DMS53 treated with DMSO at 0.1 percent for 48 hours (cell line): ENCODE data around the gene BCKDHA.
"Not testable (repeated sequence)": the region's sequence is repeated elsewhere in the genome, so short reads cannot be mapped to it uniquely, and the experiment has no call there.

Source experiments
- DNase-seq: peaks from one replicate; lab custom pipeline; 2025; ENCODE audit not compliant: unreplicated experiment; lab: John Stamatoyannopoulos, UW

BCKDHA gene

DNA sequence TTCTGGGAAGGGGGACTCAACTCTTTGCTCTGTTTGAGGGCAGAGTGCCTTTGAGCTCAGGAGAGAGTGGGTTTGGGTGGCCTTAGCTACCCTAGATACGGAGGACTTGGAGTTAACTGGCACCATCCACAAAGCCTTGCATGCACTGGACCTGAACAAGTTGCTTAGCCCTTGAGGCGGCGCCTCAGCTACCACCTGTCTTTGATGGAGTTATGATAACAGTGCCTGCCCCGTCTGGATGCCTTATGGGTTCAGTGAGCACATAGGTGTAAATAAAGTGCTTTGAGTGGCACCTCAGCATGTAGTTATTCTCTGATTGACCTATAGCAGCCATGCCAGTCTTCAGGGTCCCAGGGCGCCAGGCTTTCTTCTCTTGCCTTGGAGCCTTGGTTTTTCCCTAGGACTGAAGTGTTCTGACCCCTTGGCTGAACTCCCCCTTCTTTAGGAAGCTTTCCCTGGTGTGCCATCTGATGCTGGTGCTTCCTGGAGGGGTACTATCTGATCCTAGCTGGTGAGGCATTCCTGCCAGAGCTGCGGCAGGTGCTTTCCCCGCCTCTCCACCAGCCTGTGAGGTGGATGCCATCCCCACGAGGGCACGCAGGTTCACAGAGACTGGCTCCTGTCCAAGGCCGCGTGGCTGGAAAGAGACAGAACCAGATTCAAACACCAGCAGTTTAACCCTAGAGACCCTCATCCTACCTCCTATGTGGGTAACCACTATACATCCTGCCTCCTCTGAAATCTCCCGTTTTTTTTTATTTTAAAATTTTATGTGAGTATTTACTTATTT lies 5.8 kb downstream of the BCKDHA start:
- DNase-seq, result peak; percentile 88

DNA sequence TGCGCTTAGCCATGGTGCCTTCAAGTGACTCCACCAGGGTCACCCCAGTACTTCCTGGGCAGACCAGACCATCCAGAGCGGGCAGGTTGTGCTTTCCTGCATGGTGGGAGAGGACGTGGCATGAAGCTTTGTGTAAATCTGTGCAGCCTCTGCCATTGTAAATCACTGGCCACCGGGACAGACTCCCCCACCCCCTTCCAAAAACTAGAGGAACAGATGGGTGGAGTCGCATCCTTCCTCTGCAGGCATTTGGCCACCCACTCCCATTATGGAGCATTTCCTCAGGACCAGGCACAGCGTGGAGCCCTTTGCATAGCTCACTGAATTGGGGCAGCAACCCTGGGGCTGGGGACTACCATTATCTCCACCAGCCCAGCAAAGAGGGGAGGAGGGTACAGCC lies 8.2 kb downstream of the BCKDHA start:
- DNase-seq, result no peak

DNA sequence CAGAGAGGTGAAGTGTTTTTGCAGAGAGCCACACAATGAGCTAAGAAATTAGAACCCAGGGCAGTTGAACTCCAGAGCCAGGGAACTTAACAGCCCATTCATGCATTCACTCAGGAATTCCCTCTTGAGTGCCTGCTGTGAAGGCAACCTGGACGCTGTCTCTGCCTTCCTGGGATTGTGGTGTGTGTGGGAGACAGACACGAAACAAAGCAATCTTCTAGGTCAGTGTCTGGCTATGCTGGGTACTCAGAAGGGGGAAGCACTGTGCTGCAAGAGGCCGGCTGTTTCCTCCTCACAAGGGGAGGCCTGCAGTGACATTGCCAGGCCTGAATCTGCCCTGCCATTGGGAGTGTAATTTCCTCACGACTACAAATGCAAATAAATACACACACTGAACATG lies 9.7 kb downstream of the BCKDHA start:
- DNase-seq, result peak; percentile 58

GRCh38 chr19:41408256-41408655 lies 10.6 kb downstream of the BCKDHA start:
- no peak for DNase-seq

DNA sequence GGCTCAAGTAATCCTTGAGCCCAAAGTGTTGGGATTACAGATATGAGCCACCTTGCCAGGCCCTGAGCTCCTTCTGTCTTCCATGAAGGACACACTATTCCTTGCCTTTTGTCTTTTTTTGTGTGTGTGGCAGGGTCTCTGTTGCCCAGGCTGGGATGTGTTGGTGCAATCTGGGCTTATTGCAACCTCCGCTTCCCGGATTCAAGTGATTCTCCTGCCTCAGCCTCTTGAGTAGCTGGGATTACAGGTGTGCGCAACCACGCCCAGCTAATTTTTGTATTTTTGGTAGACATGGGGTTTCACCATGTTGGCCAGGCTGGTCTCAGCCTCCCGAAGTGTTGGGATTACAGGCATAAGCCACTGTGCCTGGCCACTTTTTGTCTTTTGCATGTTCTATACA lies 11.2 kb downstream of the BCKDHA start:
- not testable (repeated sequence) for DNase-seq

DNA sequence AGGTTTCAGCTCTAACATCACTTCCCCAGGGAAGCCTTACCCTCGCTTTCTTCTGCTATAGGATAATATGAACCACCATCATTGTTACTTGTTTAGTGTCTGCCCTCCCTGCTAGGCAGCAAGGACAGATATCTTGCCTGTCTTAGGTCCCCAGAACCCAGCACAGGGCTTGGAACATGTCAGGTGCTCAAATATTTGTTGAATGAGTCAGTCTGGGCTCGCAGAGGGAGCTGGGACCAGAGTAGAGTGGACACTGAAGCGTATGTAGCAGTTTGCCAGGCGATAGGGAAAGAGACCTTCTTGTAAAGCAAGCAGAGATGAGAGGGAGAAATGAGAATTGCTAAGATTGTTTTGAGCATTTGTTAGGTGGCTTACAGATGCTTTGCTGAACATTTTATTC lies 11.7 kb downstream of the BCKDHA start:
- DNase-seq, result peak; percentile 97

GRCh38 chr19:41410336-41411054 lies 12.9 kb downstream of the BCKDHA start:
- no peak for DNase-seq

- DNase-seq, result no peak
Measured at GRCh38 chr19:41411100-41411967, 13.7 kb downstream of the BCKDHA start.

- DNase-seq, result no peak
Measured at GRCh38 chr19:41411968-41412265, 14.3 kb downstream of the BCKDHA start.

DNA sequence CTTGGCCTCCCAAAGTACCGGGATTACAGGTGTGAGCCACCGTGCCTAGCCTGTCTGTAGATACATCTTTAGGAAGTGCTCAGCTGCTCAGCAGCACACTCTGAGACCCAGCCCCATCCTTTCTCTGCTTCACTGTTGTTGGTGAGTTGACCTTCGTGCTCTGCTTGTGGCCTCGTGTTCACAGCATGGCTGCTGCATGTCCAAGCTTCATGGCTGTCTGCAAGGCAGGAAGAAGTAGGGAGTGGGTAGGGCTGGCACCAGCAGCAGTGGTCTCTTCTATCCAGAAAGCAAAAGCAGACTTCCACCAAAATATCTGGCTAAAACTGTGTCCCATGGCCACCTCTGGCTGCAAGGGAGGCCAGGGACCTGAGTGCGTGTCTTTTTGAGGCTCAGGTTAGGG lies 15.3 kb downstream of the BCKDHA start:
- no peak for DNase-seq

- no peak for DNase-seq
Measured at GRCh38 chr19:41413947-41414346, 16.3 kb downstream of the BCKDHA start.

- DNase-seq, result no peak
Measured at GRCh38 chr19:41414461-41414860, 16.8 kb downstream of the BCKDHA start.

DNA sequence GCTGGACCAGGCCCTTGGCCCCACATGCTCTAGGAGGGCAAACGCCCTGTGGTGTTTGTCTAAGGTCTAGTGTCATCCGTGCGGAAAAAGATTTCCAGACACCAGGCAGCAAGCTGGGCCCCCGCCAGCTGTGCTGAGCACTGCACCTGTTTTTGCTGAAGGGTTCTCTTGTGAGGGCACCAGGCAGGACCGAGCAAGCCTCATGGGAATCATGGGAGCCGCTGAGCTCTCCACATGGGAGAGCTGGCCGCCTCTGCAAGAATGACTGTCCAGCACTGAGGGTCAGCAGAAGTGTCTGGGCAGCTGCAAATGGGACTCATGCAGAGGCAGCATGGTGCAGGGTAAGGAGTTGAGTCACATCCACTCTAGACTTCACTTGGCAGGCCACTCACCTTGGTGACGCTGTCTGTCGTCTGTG lies 17.5 kb downstream of the BCKDHA start:
- DNase-seq, result peak; percentile 99

DNA sequence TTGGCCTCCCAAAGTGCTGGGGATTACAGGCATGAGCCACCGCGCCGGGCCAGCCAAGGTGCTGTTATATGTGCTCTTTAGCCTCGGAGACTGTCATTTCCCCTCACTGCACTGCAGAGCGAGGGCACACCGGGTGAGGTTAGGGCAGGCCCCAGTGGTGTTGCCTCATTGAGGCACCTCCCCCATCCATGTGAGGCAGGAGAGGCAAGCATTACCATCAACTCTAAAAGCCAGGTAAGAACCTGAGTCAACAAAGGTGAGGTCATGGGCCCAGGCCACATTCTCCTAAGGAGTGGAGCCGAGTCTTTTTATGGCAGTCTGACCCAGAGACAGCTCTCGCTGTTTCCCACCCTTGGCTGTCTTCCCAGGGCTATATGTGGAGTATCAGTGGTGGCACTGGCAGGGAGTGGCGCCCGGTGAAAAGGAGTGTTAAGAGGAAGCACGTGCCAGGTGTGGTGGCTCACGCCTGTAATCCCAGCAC lies 18.6 kb downstream of the BCKDHA start:
- DNase-seq, result peak; percentile 96

- no peak for DNase-seq
Measured at GRCh38 chr19:41420101-41420880, 22.7 kb downstream of the BCKDHA start.

- DNase-seq, result peak; percentile 95
Measured at GRCh38 chr19:41421314-41421713, 23.7 kb downstream of the BCKDHA start.

DNA sequence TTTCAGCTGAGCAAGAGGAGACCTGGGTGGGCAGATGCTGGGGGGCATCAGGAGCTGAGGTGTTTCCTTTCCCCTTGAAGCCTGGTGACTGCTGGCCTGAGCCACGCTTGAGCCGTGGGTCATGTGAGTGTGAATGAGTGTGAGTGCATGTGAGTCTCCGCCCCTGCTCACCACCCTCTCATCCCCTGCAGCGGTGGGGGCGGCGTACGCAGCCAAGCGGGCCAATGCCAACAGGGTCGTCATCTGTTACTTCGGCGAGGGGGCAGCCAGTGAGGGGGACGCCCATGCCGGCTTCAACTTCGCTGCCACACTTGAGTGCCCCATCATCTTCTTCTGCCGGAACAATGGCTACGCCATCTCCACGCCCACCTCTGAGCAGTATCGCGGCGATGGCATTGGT lies 24.4 kb downstream of the BCKDHA start:
- DNase-seq, result no peak

DNA sequence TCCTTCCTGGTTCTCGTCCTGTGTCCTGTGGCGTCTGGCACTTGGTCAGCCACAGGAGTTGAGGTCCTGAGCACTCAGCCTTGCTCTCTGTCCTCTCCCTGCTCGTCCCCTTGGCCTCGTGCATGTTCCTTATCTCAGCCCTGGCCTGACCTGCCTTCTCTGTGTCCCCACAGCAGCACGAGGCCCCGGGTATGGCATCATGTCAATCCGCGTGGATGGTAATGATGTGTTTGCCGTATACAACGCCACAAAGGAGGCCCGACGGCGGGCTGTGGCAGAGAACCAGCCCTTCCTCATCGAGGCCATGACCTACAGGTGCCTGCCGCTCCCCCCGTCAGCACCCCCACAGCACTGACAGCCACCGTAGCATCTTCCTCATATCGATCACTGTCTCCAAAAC lies 24.8 kb downstream of the BCKDHA start:
- DNase-seq, result no peak

DNA sequence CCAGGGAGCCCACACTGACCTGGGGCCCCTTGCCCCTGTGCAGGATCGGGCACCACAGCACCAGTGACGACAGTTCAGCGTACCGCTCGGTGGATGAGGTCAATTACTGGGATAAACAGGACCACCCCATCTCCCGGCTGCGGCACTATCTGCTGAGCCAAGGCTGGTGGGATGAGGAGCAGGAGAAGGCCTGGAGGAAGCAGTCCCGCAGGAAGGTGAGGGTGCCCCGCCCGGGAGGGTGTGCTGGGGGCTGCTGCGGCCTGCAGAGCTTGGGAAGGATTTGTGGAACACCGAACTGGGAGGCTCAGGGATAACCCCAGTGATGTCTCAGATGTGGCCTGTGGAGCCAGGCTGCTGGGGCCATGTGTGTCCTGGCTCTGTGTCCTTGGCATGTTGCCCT lies 25.3 kb downstream of the BCKDHA start:
- DNase-seq, result no peak

GRCh38 chr19:41424335-41425173 lies 26.9 kb downstream of the BCKDHA start:
- DNase-seq, result no peak
